ENCODE results near the gene STON1. TPM values are rescaled to one million over a fixed set of nuclear protein-coding genes. Genes with fewer than 3 reads are reported as not detected.

The STON1 gene
- total and polyA plus RNA-seq, 8 donors: 5.5 to 116 (median 23.5) TPM

DNA sequence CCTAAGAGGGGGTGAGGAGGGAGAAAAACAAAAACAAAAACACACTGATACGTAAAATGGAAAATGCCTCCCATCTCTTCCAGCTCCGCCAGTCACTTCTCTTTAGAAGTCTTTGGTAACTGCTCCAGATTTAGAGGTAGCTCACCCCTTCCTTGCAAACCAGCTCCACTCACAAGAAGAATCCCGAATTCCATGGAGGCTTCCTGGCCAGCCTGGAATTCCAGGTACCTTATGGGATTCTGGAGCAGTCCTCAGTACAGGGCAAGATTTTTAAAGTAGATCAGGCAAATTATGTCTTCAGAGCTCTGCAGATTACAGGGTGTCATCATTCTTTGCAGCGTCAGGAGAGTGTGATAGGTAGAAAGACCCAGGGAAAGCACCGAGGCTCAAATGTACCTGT is 4.8 kb downstream of the STON1 start:
- 85 to 91% (median 87%) methylated on average over 5 of the region's 5 CpGs for WGBS, 5 donors
- Histone ChIP-seq H3K36me3 (peaks cover 0 to 5% (median 0%) of the 10 kb centered on the region in 4 donors), H3K9me3 (no peaks in the 10 kb centered on the region), H3K4me1 (peaks cover 0 to 31% (median 11%) of the 10 kb centered on the region in 4 donors), H3K4me3 (no peak overlapping the region), H3K27ac (peak overlapping the region in 1 of 5 donors; percentile 39), H3K27me3 (peaks cover 0 to 9% (median 6%) of the 10 kb centered on the region in 3 donors)
- DNase-seq: no peak
- intact Hi-C loops (cut with DNase I; ENCODE audit: low total_unique reads): no loop called here
- TF ChIP-seq, protein P1, sequence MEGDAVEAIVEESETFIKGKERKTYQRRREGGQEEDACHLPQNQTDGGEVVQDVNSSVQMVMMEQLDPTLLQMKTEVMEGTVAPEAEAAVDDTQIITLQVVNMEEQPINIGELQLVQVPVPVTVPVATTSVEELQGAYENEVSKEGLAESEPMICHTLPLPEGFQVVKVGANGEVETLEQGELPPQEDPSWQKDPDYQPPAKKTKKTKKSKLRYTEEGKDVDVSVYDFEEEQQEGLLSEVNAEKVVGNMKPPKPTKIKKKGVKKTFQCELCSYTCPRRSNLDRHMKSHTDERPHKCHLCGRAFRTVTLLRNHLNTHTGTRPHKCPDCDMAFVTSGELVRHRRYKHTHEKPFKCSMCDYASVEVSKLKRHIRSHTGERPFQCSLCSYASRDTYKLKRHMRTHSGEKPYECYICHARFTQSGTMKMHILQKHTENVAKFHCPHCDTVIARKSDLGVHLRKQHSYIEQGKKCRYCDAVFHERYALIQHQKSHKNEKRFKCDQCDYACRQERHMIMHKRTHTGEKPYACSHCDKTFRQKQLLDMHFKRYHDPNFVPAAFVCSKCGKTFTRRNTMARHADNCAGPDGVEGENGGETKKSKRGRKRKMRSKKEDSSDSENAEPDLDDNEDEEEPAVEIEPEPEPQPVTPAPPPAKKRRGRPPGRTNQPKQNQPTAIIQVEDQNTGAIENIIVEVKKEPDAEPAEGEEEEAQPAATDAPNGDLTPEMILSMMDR (IDR thresholded peaks at IDR 0.05): no peak
- TF ChIP-seq POLR2A (IDR thresholded peaks at IDR 0.05): no peak

DNA sequence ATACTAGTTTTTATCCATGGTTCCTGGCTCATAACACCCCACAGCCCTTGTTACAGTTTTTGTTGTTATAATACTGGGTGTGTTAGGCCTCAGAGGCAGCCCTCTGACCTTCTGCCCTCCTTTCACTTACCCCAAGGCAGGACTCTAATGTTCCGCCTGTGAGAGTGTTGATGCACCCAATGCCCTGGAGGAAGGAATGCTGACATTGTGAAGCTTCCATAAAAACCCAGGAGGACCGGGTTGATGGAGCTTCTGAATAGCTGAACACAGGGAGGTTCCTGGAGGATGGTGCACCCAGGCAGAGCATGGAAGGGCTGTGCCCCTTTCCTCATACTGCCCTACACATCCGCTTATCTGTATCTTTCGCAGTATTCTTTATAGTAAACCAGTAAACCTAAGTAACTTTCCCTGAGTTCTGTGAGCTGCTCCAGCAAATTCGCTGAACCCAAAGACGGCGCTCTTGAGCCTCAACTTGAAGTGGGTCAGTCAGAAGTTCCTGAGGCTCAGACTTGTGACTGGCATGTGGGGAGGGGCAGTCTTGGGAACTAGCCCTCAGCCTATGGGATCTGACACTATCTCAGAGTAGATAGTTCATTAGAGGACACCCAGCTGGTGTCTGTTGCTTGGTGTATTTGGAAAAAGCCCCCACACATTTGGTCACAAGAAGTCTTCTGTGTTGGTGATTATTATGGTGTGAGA is 10.4 kb downstream of the STON1 start:
- Histone ChIP-seq H3K9me3 (no peaks in the 10 kb centered on the region), H3K27me3 (no peaks in the 10 kb centered on the region), H3K36me3 (peaks cover 0 to 5% (median 0%) of the 10 kb centered on the region in 4 donors), H3K27ac (peak overlapping the region in 1 of 5 donors; percentile 51), H3K4me1 (peaks cover 0 to 43% (median 2%) of the 10 kb centered on the region in 4 donors), H3K4me3 (no peak overlapping the region)
- WGBS, 5 donors: 85 to 92% (median 86%) methylated on average over 7 of the region's 7 CpGs
- no peak for DNase-seq
- intact Hi-C loops (cut with DNase I; ENCODE audit: low total_unique reads): no loop called here
- TF ChIP-seq POLR2AphosphoS5 (IDR thresholded peaks at IDR 0.05) (no peak), POLR2A (IDR thresholded peaks at IDR 0.05) (no peak), EP300 (IDR thresholded peaks at IDR 0.05) (no peak)
- TF ChIP-seq, protein P1 (IDR thresholded peaks at IDR 0.05): no peak

DNA sequence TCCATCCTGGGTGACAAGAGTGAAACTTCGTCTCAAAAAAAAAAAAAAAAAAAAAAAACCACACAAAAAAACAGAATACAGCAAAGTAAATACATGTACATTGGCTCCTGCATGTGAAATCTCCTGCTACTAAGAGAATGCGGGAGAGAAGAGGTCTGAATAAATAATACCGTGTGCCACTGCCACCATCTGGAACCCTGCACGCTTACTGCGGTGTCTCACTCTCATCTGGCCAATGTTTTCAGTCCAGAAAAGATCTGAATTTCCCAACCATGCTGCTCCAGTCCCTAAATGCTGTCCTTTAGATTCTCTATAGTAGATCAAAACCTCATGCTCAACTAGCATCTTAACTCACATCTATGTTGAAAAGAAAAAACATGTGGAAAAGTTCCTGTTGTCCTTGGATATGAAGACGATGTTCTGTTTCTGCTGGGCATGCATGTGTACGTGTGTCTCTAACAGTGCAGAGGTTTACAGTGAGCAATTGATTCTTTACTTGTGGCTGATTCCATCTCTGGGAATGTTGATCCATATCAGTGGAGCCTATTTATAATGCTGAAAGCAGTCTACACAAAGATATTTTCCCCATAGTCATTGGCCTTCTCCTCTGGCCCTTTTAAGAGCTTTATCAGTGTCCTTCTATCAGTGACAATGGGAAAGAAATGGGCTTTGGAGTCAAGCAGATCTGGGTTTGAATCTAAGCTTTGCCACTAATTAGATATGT is 11.9 kb downstream of the STON1 start:
- 78 to 86% (median 80%) methylated on average over 7 of the region's 7 CpGs for WGBS, 5 donors
- no peaks in the 10 kb centered on the region for H3K27me3 ChIP-seq
- peaks cover 0 to 9% (median 0%) of the 10 kb centered on the region in 4 donors for H3K36me3 ChIP-seq
- intact Hi-C loops (cut with DNase I; ENCODE audit: low total_unique reads): no loop called here
- no peak for DNase-seq
- no peak overlapping the region for H3K4me3 ChIP-seq
- H3K9me3 ChIP-seq: no peaks in the 10 kb centered on the region
- TF ChIP-seq EP300 (IDR thresholded peaks at IDR 0.05) (no peak), POLR2A (IDR thresholded peaks at IDR 0.05) (no peak)
- peak overlapping the region in 1 of 5 donors; percentile 56 for H3K27ac ChIP-seq
- peaks cover 0 to 54% (median 8%) of the 10 kb centered on the region in 4 donors for H3K4me1 ChIP-seq

DNA sequence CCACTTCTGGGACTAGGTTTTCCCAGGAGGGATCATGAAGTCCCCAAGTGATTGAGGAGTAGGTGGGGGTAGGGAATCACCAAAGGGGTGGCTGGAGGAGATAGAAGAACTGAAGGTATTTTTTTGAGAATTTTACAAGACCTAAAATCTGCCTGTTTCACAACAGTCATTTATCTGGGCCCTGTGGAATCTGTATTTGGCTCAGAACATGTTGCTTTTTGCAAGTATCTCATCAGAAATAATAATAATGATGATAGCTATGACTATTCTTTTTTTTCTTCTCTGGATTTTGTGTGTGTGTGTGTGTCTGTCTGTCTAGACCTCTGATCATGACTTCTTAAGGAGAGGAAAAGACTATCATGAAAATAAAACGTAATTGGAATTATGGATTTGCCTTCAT is 13.9 kb downstream of the STON1 start:
- TF ChIP-seq, protein P1 (IDR thresholded peaks at IDR 0.05): no peak
- TF ChIP-seq POLR2A (IDR thresholded peaks at IDR 0.05): no peak
- H3K27ac ChIP-seq: peak overlapping the region in 3 of 5 donors; percentile 20 to 67 (median 48)

More for the DNA sequence above, 13.9 kb downstream of the STON1 start:
- no peak for DNase-seq
- no peak overlapping the region for H3K4me3 ChIP-seq
- no peaks in the 10 kb centered on the region for H3K9me3 ChIP-seq
- intact Hi-C loops (cut with DNase I; ENCODE audit: low total_unique reads): no loop called here
- peaks cover 0 to 74% (median 19%) of the 10 kb centered on the region in 4 donors for H3K4me1 ChIP-seq
- peaks cover 0 to 4% (median 0%) of the 10 kb centered on the region in 4 donors for H3K36me3 ChIP-seq
- 65 to 88% (median 80%) methylated on average over 1 of the region's 1 CpG for WGBS, 5 donors
- H3K27me3 ChIP-seq: no peaks in the 10 kb centered on the region
